GM19238 (cell line): ENCODE data around the gene ATOSB.
"Not testable (repeated sequence)": the region's sequence is repeated elsewhere in the genome, so short reads cannot be mapped to it uniquely, and the experiment has no call there.

ENCODE experiments used
- DNase-seq: peaks from one replicate; pipeline ENCODE4 v3.0.0; 2011; ENCODE audit warnings: low spot score; ENCODE audit not compliant: insufficient read length

The ATOSB gene

GRCh38 chr9:35115680-35116538 is at the start of gene ATOSB:
TSS of gene ATOSB (minus strand) at chr9:35115862. CDS start at chr9:35108274, 7,588 bp downstream.
- DNase-seq, result peak; percentile 89

- no peak for DNase-seq
Observed at GRCh38 chr9:35164711-35165110, 49.0 kb upstream of the ATOSB start.

GRCh38 chr9:35163413-35163812 is 47.8 kb upstream of the ATOSB start:
- DNase-seq, result no peak

- DNase-seq, result no peak
Observed at GRCh38 chr9:35162605-35163315, 47.1 kb upstream of the ATOSB start.

- peak; percentile 53 for DNase-seq
Observed at GRCh38 chr9:35161713-35162604, 46.3 kb upstream of the ATOSB start, which contains the start of gene UNC13B. TSS of gene UNC13B (plus strand) at chr9:35162009. CDS start at chr9:35162284, 275 bp downstream.

GRCh38 chr9:35158501-35159280 is 43.0 kb upstream of the ATOSB start:
- no peak for DNase-seq

- not testable (repeated sequence) for DNase-seq
Observed at GRCh38 chr9:35157836-35158235, 42.2 kb upstream of the ATOSB start.

GRCh38 chr9:35156781-35157180 is 41.1 kb upstream of the ATOSB start:
- no peak for DNase-seq

GRCh38 chr9:35152926-35153325 is 37.3 kb upstream of the ATOSB start:
- DNase-seq, result no peak

GRCh38 chr9:35147941-35148563 is 32.4 kb upstream of the ATOSB start:
- DNase-seq, result not testable (repeated sequence)

- no peak for DNase-seq
Observed at GRCh38 chr9:35142037-35142436, 26.4 kb upstream of the ATOSB start.

- DNase-seq, result no peak
Observed at GRCh38 chr9:35140093-35140492, 24.4 kb upstream of the ATOSB start.

GRCh38 chr9:35136866-35137265 is 21.2 kb upstream of the ATOSB start:
- no peak for DNase-seq

GRCh38 chr9:35135988-35136387 is 20.3 kb upstream of the ATOSB start:
- DNase-seq, result no peak

- no peak for DNase-seq
Observed at GRCh38 chr9:35134920-35135319, 19.3 kb upstream of the ATOSB start.

- DNase-seq, result peak; percentile 71
Observed at GRCh38 chr9:35116898-35117551, 1.4 kb upstream of the ATOSB start.

- DNase-seq, result no peak
Observed at GRCh38 chr9:35116539-35116897, 856 bp upstream of the ATOSB start.

- DNase-seq, result no peak
Observed at GRCh38 chr9:35114840-35115628, 628 bp downstream of the ATOSB start.
